Skeletal muscle satellite cell (primary cell): ENCODE measurements around the gene PRKAR2A. TPM values are rescaled to one million over a fixed set of nuclear protein-coding genes. Genes with fewer than 3 reads are reported as not detected.

ENCODE experiments used
- H3K27me3 ChIP-seq: 2 replicates; pipeline ENCODE4 v1.7.0; 2013; ENCODE audit warnings: low read length; ENCODE audit not compliant: control insufficient read depth, insufficient read depth
- H3K36me3 ChIP-seq: 2 replicates; pipeline ENCODE4 v1.7.0; 2013; ENCODE audit warnings: mild to moderate bottlenecking, control low read depth, low read length; ENCODE audit not compliant: insufficient read depth
- H3K4me1 ChIP-seq: 2 replicates; pipeline ENCODE4 v1.7.0; 2013; ENCODE audit warnings: low read length; ENCODE audit not compliant: control insufficient read depth, insufficient read depth
- H3K4me2 ChIP-seq: 2 replicates; pipeline ENCODE4 v1.7.0; 2013; ENCODE audit warnings: mild to moderate bottlenecking, low read length
- H3K4me3 ChIP-seq: 2 replicates; pipeline ENCODE4 v1.7.0; 2013; ENCODE audit warnings: low read length
- H3K9ac ChIP-seq: 2 replicates; pipeline ENCODE4 v1.7.0; 2013; ENCODE audit warnings: mild to moderate bottlenecking, low read depth, low read length, moderate library complexity
- H3K9me3 ChIP-seq: replicated peaks from 2 replicates; pipeline ENCODE4 v1.7.0; 2013; ENCODE audit warnings: mild to moderate bottlenecking, control low read depth, low read length
- total RNA-seq: library from RNA; depleted of rRNA; stranded (reverse); fragments of >200 nt; gene quantifications from 2 replicates; pipeline ENCODE4 v1.2.3, GENCODE V29; 2012; rRNA removed

Gene PRKAR2A
- 47.4 and 54.4 TPM in 2 replicates for total RNA-seq

DNA sequence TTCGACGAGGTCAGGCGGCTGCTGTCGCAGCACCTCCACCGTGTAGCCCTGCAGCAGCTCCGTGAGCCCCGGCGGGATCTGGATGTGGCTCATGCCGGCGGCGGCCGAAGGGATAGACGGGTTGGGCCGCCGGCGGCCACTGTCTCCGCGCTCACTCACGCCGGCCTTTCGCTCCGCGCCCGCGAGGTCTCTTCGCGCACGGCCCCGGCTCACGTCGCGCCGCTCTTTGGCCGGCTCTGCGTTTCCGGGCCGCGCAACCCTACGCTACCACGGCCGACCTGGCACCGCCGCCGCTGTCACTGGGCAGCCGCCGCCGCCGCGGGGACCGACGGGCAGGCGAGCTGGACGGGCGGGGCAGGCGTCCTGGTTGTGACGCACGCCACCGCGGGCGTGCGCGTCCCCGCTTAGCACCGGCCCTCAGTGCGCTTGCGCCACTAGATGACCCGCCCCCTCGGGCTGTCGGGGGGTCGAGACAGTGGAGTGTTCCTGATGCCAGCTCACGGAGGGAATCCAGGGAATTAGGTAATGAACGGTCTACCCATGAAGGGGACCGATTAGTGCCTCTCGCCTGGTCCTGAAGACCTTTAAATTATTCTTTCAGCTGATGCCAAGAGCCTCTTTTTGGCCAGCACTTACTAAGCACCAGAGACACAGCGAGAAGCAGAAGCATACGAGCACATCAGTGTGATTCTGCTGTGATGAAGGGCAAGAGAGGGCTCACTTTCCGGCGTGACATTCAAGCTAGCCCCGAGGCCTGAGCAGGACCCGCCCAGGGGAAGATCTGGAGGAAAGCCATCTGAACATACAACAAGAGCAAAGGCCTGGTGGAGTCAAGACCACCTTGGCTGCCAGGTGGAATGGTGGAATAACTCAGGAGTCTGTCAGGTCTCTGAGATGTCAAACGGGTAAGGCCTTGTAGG, at the start of gene PRKAR2A:
TSS of gene PRKAR2A (minus strand) at position 371 of the 920 bp plus-strand sequence. CDS start at position 93, 278 bp downstream.
- Histone ChIP-seq H3K4me3 (peak within 1 kb of the TSS; percentile 82), H3K4me2 (peak within 1 kb of the TSS; percentile 97), H3K36me3 (no peaks in the 10 kb centered on the region), H3K9ac (peak within 1 kb of the TSS; percentile 88), H3K27me3 (no peaks in the 10 kb centered on the region), H3K4me1 (peaks cover 24% of the 10 kb centered on the region), H3K9me3 (no peaks in the 10 kb centered on the region)

DNA sequence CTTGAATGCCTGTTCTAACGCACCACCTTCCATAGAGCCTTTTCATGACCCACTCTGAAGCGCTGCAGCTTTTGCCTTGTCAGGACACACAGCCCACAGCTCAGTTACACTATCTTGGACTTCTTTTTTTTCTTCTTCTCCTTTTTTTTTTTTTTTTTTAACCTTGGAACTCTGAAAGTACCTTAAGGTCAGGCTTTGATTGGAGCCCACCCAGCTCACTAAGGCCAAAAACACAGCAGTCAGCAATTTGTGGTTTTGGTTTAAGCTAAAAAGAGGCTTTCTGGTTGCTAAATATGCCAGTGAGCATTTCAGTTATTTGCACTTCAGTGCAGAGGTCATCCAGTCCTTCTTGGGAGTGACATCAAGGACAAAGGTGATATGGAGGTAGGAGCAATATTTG, 49.3 kb upstream of the PRKAR2A start:
- Histone ChIP-seq H3K4me2 (no peak overlapping the region), H3K9me3 (no peaks in the 10 kb centered on the region), H3K4me3 (no peak overlapping the region), H3K4me1 (peaks cover 15% of the 10 kb centered on the region), H3K27me3 (no peaks in the 10 kb centered on the region), H3K9ac (no peak overlapping the region), H3K36me3 (no peaks in the 10 kb centered on the region)

DNA sequence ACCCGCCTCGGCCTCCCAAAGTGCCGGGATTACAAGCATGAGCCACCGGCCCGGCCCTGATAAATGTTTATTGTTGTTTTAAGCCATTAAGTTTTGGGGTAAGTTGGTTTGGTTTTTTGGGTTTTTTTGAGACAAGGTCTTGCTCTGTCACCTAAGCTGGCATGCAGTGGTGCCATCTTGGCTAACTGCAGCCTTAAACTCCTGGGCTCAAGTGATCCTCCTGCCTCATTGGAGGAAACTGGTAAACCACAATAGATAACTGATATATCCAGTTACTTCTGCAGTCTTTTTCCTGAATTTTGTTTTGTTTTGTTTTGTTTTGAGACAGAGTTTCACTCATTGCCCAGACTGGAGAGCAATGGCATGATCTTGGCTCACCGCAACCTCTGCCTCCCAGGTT, 46.8 kb upstream of the PRKAR2A start:
- H3K27me3 ChIP-seq, result no peaks in the 10 kb centered on the region
- no peak overlapping the region for H3K9ac ChIP-seq
- H3K9me3 ChIP-seq, result no peaks in the 10 kb centered on the region
- no peak overlapping the region for H3K4me3 ChIP-seq
- no peaks in the 10 kb centered on the region for H3K36me3 ChIP-seq
- H3K4me2 ChIP-seq, result no peak overlapping the region
- H3K4me1 ChIP-seq, result peaks cover 17% of the 10 kb centered on the region

DNA sequence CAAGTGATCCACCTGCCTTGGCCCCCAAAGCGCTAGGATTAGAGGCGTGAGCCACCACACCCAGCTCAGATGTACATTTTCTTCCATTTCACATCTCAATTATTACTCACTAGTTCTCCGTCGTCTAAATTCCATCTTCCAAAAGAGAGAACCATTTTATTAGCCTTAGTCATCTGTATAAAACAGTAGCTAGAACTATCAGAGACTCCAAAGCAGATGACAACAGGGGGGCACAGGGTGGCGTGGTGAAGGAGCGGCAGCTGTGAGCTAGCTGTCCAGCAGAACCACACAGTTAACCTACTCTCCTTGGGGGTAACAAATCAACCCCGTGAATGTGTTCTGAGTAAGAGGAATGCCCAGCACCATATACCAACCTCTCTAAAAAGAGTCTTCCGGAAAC, 43.9 kb upstream of the PRKAR2A start:
- Histone ChIP-seq H3K4me2 (no peak overlapping the region), H3K9me3 (no peaks in the 10 kb centered on the region), H3K4me1 (peaks cover 4% of the 10 kb centered on the region), H3K4me3 (no peak overlapping the region), H3K27me3 (no peaks in the 10 kb centered on the region), H3K9ac (no peak overlapping the region), H3K36me3 (no peaks in the 10 kb centered on the region)

DNA sequence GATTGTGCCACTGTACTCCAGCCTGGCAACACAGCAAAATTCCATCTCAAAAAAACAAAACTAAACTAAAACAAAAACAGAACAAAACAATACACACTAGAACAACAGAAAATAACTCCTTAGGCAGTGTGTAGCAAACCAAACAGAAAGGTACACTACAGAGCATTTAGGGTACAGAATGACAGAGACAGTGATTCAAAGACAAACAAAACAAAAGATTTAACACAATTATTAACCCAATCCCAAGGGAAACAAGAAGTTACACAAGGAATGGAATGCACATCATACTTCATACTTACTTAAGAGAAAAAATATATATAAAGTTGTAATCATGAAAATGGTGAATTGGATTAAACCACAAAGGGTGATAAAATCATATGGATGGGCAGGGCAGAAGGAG, 38.1 kb upstream of the PRKAR2A start:
- Histone ChIP-seq H3K4me3 (no peak overlapping the region), H3K4me2 (no peak overlapping the region), H3K9me3 (no peaks in the 10 kb centered on the region), H3K27me3 (no peaks in the 10 kb centered on the region), H3K36me3 (peaks cover 4% of the 10 kb centered on the region), H3K4me1 (no peaks in the 10 kb centered on the region), H3K9ac (no peak overlapping the region)

DNA sequence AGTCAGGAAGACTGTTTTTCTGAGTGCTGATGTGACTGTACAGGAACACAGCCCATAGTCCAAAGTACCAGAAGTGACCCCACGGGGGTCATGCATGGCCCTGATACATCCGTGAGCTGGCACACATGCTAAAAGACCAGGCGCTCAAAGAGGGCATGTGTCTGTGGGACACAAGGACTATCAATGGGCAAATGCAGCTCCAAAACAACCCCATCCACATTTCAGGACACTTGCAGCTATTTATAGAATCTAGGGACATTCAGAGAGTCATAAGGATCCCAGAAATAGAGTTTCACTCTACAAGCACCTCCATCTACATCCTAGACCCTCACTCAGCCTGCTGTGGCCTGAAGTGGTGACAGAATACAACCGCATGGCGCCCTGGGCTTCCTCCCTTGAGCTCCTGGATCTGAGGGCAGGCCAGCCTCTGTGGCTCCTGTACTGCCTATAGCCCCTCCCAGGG, 34.0 kb upstream of the PRKAR2A start:
- no peaks in the 10 kb centered on the region for H3K9me3 ChIP-seq
- H3K4me1 ChIP-seq, result no peaks in the 10 kb centered on the region
- H3K4me2 ChIP-seq, result no peak overlapping the region
- peaks cover 4% of the 10 kb centered on the region for H3K36me3 ChIP-seq
- no peaks in the 10 kb centered on the region for H3K27me3 ChIP-seq
- H3K9ac ChIP-seq, result no peak overlapping the region
- H3K4me3 ChIP-seq, result no peak overlapping the region

DNA sequence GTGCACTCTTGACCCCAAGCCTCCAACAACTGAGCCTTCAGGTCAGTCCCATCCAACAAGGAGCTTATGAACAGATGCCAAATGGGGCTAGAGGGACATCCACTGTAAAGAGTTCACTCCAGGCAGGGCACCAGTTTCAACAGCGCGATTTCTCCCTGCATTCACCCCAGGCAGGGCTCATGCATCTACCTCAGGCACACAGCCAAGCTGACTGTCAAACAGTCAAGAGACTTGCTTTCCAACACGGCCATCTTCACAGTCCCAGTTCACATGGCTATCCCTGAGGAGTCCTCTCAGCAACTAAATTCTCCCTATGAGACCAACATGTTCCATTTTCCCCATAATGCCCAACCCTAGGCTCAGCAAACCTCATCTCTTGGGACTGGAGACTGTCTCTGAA, 33.3 kb upstream of the PRKAR2A start:
- H3K9ac ChIP-seq, result no peak overlapping the region
- H3K36me3 ChIP-seq, result peaks cover 4% of the 10 kb centered on the region
- no peaks in the 10 kb centered on the region for H3K9me3 ChIP-seq
- no peaks in the 10 kb centered on the region for H3K4me1 ChIP-seq
- H3K27me3 ChIP-seq, result no peaks in the 10 kb centered on the region
- H3K4me3 ChIP-seq, result no peak overlapping the region
- H3K4me2 ChIP-seq, result no peak overlapping the region

DNA sequence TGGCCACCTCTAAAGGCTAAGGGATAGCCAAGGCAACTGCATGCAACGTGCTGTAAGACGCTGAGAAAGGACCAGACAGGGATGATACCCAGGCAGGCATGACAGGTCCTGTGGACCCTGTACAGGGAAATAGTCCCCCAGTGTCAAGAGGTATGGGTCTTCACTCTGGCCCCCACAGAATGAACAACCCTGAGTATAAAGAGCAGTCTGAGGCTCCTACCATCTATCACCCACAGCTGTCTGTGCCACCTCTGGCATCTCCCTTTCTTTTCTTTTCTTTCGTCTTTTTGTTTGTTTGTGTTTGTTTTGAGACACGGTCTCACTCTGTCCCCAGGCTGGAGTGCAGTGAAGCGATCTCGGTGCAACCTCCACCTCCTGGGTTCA, 32.3 kb upstream of the PRKAR2A start:
- Histone ChIP-seq H3K4me2 (no peak overlapping the region), H3K36me3 (peaks cover 4% of the 10 kb centered on the region), H3K27me3 (no peaks in the 10 kb centered on the region), H3K4me1 (no peaks in the 10 kb centered on the region), H3K9me3 (no peaks in the 10 kb centered on the region), H3K4me3 (no peak overlapping the region), H3K9ac (no peak overlapping the region)

DNA sequence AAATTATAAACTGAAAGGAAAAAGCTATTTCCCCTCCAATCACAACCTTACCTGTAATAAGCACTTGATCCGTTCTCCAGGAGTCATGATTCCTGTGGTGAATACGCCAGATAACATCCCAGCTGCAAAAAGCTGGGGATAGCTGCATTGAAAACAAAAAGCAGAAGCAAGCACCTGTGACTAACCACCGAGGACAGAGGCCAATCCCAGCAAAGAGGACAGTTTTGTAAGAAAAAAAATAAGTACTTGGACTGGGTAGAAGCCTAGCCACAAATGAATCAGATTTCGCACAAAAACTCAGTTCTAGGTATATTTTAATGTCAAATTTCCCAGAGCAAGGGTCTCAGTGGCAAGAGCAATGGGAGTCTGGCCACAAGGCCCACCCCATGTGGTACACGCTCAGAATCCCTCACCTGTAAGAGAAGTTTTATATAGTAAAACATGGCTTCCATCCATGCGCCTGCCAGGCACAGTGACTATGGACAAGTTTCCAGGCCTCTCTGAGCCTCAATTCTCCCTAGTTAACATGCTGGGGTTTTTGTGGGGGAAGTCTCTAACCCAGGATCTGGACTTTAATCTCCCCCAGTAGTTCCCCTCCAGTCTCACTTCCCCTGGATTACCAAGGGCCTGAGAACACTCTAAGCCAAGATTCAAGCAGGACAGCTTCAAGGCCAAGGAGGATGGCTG, 31.8 kb upstream of the PRKAR2A start:
- H3K9me3 ChIP-seq, result no peaks in the 10 kb centered on the region
- H3K27me3 ChIP-seq, result no peaks in the 10 kb centered on the region
- no peak overlapping the region for H3K4me3 ChIP-seq
- H3K4me2 ChIP-seq, result no peak overlapping the region
- no peaks in the 10 kb centered on the region for H3K4me1 ChIP-seq
- H3K36me3 ChIP-seq, result peaks cover 4% of the 10 kb centered on the region
- no peak overlapping the region for H3K9ac ChIP-seq

DNA sequence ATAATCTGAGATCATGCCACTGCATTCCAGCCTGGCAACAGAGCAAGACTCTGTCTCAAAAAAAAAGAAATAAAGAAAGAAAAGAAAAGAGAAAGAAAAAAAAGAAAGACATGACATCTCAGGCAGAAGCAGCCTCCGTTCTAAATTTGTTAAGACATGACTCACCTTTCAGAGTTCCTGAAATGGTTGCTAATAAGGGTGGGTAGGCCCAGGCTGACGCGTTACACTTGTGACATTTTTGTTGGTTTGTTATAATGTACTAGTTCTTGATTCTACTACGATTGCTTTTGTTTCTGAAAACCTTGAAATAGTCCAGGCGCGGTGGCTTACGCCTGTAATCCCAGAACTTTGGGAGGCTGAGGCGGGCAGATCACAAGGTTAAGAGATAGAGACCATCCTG, 30.0 kb upstream of the PRKAR2A start:
- Histone ChIP-seq H3K4me3 (no peak overlapping the region), H3K36me3 (no peaks in the 10 kb centered on the region), H3K4me2 (no peak overlapping the region), H3K27me3 (no peaks in the 10 kb centered on the region), H3K9me3 (no peaks in the 10 kb centered on the region), H3K4me1 (no peaks in the 10 kb centered on the region), H3K9ac (no peak overlapping the region)

DNA sequence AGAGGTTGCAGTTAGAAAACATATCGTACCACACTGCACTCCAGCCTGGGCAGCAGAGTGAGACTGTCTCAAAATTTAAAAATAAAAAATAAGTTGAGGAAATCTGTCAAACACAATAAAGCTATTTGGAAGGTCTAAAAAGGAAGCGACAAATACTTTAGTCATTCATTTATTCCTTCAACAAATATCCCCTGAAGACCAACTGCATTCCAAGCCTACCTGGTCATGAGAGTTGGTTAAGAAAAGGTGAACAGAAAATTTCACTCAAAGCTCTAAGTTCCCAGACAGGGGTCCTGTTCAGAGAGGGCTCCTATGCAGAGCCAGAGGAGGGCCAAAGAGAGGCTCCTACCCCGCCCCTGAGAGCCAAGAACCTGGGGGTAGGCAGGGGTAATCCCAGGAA, 15.4 kb upstream of the PRKAR2A start:
- H3K27me3 ChIP-seq, result no peaks in the 10 kb centered on the region
- H3K4me2 ChIP-seq, result no peak overlapping the region
- no peak overlapping the region for H3K9ac ChIP-seq
- H3K4me3 ChIP-seq, result no peak overlapping the region
- H3K4me1 ChIP-seq, result peaks cover 5% of the 10 kb centered on the region
- peaks cover 7% of the 10 kb centered on the region for H3K36me3 ChIP-seq
- H3K9me3 ChIP-seq, result no peaks in the 10 kb centered on the region
